Measurements from ENCODE around the gene TMEM221.

GRCh38 chr19:17486545-17487240 lies 38.2 kb upstream of the TMEM221 start:
- TF ChIP-seq CTCF (IDR thresholded peaks at IDR 0.05) (no peak), POLR2A (IDR thresholded peaks at IDR 0.05) (no peak), EP300 (IDR thresholded peaks at IDR 0.05) (no peak)

Measured in tibial nerve (tissue), 4 donors.